Neural cell (in vitro differentiated cells): Measurements from ENCODE around the gene SZT2. TPM values are rescaled to one million over a fixed set of nuclear protein-coding genes. Genes with fewer than 3 reads are reported as not detected.

Source experiments
- H2AFZ ChIP-seq: fragments of 200-600, 300-800 bp; sonication (generic), shearing (Covaris generic); 2 replicates; pipeline ENCODE4 v1.6.0; 2014; ENCODE audit warnings: low read depth, mild to moderate bottlenecking, antibody characterized with exemption, low read length, moderate library complexity
- H3F3A ChIP-seq: fragments of 200-600 bp; shearing (Covaris generic); 2 replicates; pipeline ENCODE4 v1.6.1; 2016; ENCODE audit warnings: mild to moderate bottlenecking, moderate library complexity, mixed read lengths, antibody characterized with exemption, low read length; ENCODE audit not compliant: insufficient read depth, poor library complexity, severe bottlenecking
- H3K27ac ChIP-seq: fragments of 200-600, 300-800 bp; sonication (generic), shearing (Covaris generic); 2 replicates; pipeline ENCODE4 v1.5.1; 2014; ENCODE audit warnings: mild to moderate bottlenecking, low read length, moderate library complexity
- H3K27me3 ChIP-seq: fragments of 300-800, 200-600 bp; sonication (generic), shearing (Covaris generic); 2 replicates; pipeline ENCODE4 v1.6.0; 2014; ENCODE audit warnings: mild to moderate bottlenecking, low read depth, low read length, moderate library complexity; ENCODE audit not compliant: insufficient read depth
- H3K36me3 ChIP-seq: fragments of 300-800, 200-600 bp; sonication (generic), shearing (Covaris generic); 2 replicates; pipeline ENCODE4 v1.5.1; 2014; ENCODE audit warnings: mild to moderate bottlenecking, antibody characterized with exemption, low read length, moderate library complexity; ENCODE audit not compliant: insufficient read depth
- H3K4me2 ChIP-seq: fragments of 300-800, 200-600 bp; sonication (generic), shearing (Covaris generic); 2 replicates; pipeline ENCODE4 v1.6.0; 2014; ENCODE audit warnings: mild to moderate bottlenecking, low read length
- H3K4me3 ChIP-seq: fragments of 300-800, 200-600 bp; sonication (generic), shearing (Covaris generic); 2 replicates; pipeline ENCODE4 v1.5.1; 2014; ENCODE audit warnings: mild to moderate bottlenecking, low read length, moderate library complexity
- H3K79me2 ChIP-seq: fragments of 200-600 bp; shearing (Covaris generic); replicated peaks from 2 replicates; pipeline ENCODE4 v1.6.0; 2014; ENCODE audit warnings: mild to moderate bottlenecking, low read length, moderate library complexity; ENCODE audit not compliant: insufficient read depth
- H3K9ac ChIP-seq: fragments of 300-800, 200-600 bp; sonication (generic), shearing (Covaris generic); 2 replicates; pipeline ENCODE4 v1.6.1; 2016; ENCODE audit warnings: mild to moderate bottlenecking, low read length, mixed read lengths
- H3K9me2 ChIP-seq: fragments of 200-600 bp; shearing (Covaris generic); 2 replicates; pipeline ENCODE4 v1.6.1; 2016; ENCODE audit warnings: mild to moderate bottlenecking, low read length, mixed read lengths; ENCODE audit not compliant: insufficient read depth
- H3K9me3 ChIP-seq: fragments of 200-600, 300-800 bp; sonication (generic), shearing (Covaris generic); 2 replicates; pipeline ENCODE4 v1.6.1; 2016; ENCODE audit warnings: mild to moderate bottlenecking, mixed run types, low read length, moderate library complexity, mixed read lengths
- H4K20me1 ChIP-seq: fragments of 200-600 bp; shearing (Covaris generic); 2 replicates; pipeline ENCODE4 v1.6.1; 2016; ENCODE audit warnings: mild to moderate bottlenecking, mixed run types; ENCODE audit not compliant: insufficient read depth
- CTCF ChIP-seq: fragments of 450-650 bp; IDR thresholded peaks from 2 replicates; pipeline ENCODE4 v1.5.1; 2014; ENCODE audit warnings: antibody characterized with exemption, mild to moderate bottlenecking, moderate library complexity; ENCODE audit not compliant: poor library complexity, severe bottlenecking
- EP300 ChIP-seq: fragments of 450-650 bp; conservative IDR thresholded peaks from 2 replicates; pipeline ENCODE4 v1.6.1; 2014; ENCODE audit warnings: antibody characterized with exemption, mild to moderate bottlenecking, moderate library complexity; ENCODE audit not compliant: poor library complexity, severe bottlenecking
- EZH2 ChIP-seq: fragments of 200-600, 300-800 bp; shearing (Covaris generic), sonication (generic); IDR thresholded peaks from 2 replicates; pipeline ENCODE4 v1.6.1; 2014; ENCODE audit warnings: antibody characterized with exemption, low read length, borderline replicate concordance, mild to moderate bottlenecking; ENCODE audit not compliant: insufficient read depth, poor library complexity, severe bottlenecking
- MXI1 ChIP-seq: fragments of 450-650 bp; conservative IDR thresholded peaks from 2 replicates; pipeline ENCODE4 v1.6.1; 2014; ENCODE audit warnings: antibody characterized with exemption, mild to moderate bottlenecking; ENCODE audit not compliant: poor library complexity, severe bottlenecking
- POLR2AphosphoS5 ChIP-seq: IDR thresholded peaks from 2 replicates; pipeline ENCODE4 v1.6.1; 2012
- RAD21 ChIP-seq: fragments of 450-650 bp; conservative IDR thresholded peaks from 2 replicates; pipeline ENCODE4 v1.6.1; 2014; ENCODE audit warnings: antibody characterized with exemption, mild to moderate bottlenecking, moderate library complexity
- SMC3 ChIP-seq: fragments of 450-650 bp; conservative IDR thresholded peaks from 2 replicates; pipeline ENCODE4 v1.6.1; 2014; ENCODE audit warnings: antibody characterized with exemption, mild to moderate bottlenecking, moderate library complexity; ENCODE audit not compliant: poor library complexity
- TAF1 ChIP-seq: IDR thresholded peaks from 2 replicates; pipeline ENCODE4 v1.6.1; 2012; ENCODE audit warnings: low read depth
- polyA plus RNA-seq: library from polyadenylated mRNA; depleted of rRNA; stranded (reverse); fragments of >200 nt; gene quantifications from 2 replicates; pipeline ENCODE4 v1.2.3, GENCODE V29; 2014
- TF ChIP-seq, protein P1 (sequence below): IDR thresholded peaks from 2 replicates; pipeline ENCODE4 v1.6.1; 2012; ENCODE audit warnings: borderline replicate concordance

Gene SZT2
- polyA plus RNA-seq, 1 donor from 2014 or later: 6.6 TPM

DNA sequence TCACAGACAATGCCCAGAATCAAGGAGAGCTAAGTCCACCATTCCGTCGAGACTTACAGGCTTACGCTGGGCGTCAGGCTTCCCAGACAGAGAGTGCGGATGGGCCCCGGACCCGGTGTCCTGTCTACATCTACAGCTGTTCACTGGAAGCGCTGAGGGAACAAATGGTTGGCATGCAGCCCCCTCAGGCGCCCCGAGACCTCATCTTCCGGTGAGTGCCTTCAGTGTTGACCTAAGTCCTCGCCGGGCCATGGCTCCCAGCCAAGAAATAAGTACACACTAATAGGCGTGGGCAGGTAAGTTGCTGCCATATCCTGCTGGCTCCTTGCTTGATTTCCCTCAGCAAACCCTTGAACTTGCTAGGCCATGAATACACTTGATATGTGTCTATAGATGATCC is 37.8 kb downstream of the SZT2 start:
- Histone ChIP-seq H3K9ac (no peak overlapping the region), H3K4me3 (no peak overlapping the region), H3K9me2 (no peaks in the 10 kb centered on the region), H4K20me1 (no peaks in the 10 kb centered on the region), H3K9me3 (no peaks in the 10 kb centered on the region), H3K27me3 (no peaks in the 10 kb centered on the region), H3K36me3 (peaks cover 6% of the 10 kb centered on the region), H3K4me2 (no peak overlapping the region), H2AFZ (no peak overlapping the region), H3K27ac (no peak overlapping the region), H3F3A (no peaks in the 10 kb centered on the region), H3K79me2 (no peaks in the 10 kb centered on the region)
- TF ChIP-seq RAD21: no peak

- Histone ChIP-seq H3K9me2 (no peaks in the 10 kb centered on the region), H3F3A (no peaks in the 10 kb centered on the region), H3K79me2 (no peaks in the 10 kb centered on the region), H3K4me3 (no peak overlapping the region), H2AFZ (no peak overlapping the region), H3K9ac (no peak overlapping the region), H3K9me3 (no peaks in the 10 kb centered on the region), H4K20me1 (no peaks in the 10 kb centered on the region), H3K27ac (no peak overlapping the region), H3K36me3 (peaks cover 6% of the 10 kb centered on the region), H3K4me2 (no peak overlapping the region), H3K27me3 (no peaks in the 10 kb centered on the region)
- TF ChIP-seq EP300: no peak
- TF ChIP-seq, protein P1, sequence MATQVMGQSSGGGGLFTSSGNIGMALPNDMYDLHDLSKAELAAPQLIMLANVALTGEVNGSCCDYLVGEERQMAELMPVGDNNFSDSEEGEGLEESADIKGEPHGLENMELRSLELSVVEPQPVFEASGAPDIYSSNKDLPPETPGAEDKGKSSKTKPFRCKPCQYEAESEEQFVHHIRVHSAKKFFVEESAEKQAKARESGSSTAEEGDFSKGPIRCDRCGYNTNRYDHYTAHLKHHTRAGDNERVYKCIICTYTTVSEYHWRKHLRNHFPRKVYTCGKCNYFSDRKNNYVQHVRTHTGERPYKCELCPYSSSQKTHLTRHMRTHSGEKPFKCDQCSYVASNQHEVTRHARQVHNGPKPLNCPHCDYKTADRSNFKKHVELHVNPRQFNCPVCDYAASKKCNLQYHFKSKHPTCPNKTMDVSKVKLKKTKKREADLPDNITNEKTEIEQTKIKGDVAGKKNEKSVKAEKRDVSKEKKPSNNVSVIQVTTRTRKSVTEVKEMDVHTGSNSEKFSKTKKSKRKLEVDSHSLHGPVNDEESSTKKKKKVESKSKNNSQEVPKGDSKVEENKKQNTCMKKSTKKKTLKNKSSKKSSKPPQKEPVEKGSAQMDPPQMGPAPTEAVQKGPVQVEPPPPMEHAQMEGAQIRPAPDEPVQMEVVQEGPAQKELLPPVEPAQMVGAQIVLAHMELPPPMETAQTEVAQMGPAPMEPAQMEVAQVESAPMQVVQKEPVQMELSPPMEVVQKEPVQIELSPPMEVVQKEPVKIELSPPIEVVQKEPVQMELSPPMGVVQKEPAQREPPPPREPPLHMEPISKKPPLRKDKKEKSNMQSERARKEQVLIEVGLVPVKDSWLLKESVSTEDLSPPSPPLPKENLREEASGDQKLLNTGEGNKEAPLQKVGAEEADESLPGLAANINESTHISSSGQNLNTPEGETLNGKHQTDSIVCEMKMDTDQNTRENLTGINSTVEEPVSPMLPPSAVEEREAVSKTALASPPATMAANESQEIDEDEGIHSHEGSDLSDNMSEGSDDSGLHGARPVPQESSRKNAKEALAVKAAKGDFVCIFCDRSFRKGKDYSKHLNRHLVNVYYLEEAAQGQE: no peak
- TF ChIP-seq RAD21: no peak
- TF ChIP-seq MXI1: no peak
- no peak for TF ChIP-seq POLR2AphosphoS5
- TF ChIP-seq TAF1: no peak
- TF ChIP-seq EZH2: no peak
- no peak for TF ChIP-seq SMC3
- TF ChIP-seq CTCF: no peak
Measured at GRCh38 chr1:43427941-43428340, 38.2 kb downstream of the SZT2 start.

GRCh38 chr1:43430831-43431230 is 41.1 kb downstream of the SZT2 start:
- Histone ChIP-seq H3K27me3 (no peaks in the 10 kb centered on the region), H3F3A (no peaks in the 10 kb centered on the region), H2AFZ (no peak overlapping the region), H3K9me2 (no peaks in the 10 kb centered on the region), H3K4me2 (no peak overlapping the region), H3K36me3 (peaks cover 6% of the 10 kb centered on the region), H3K4me3 (no peak overlapping the region), H3K9me3 (no peaks in the 10 kb centered on the region), H4K20me1 (no peaks in the 10 kb centered on the region), H3K27ac (no peak overlapping the region), H3K79me2 (no peaks in the 10 kb centered on the region), H3K9ac (no peak overlapping the region)
- no peak for TF ChIP-seq EP300
- TF ChIP-seq POLR2AphosphoS5: no peak
- no peak for TF ChIP-seq EZH2
- TF ChIP-seq SMC3: no peak
- no peak for TF ChIP-seq TAF1
- no peak for TF ChIP-seq CTCF
- TF ChIP-seq, protein P1: no peak
- no peak for TF ChIP-seq RAD21
- TF ChIP-seq MXI1: no peak
